GM23338 (cell line): ENCODE measurements around the gene MYOZ1. TPM values are rescaled to one million over a fixed set of nuclear protein-coding genes. Genes with fewer than 3 reads are reported as not detected.

Source experiments
- ATAC-seq: fragments of 200-7000 bp; cut with Tn5 transposase; 3 replicates; pipeline ENCODE4 v1.9.1; 2020
- DNase-seq: peaks from one replicate; pipeline ENCODE4 v3.0.0-alpha.2; 2015; ENCODE audit warnings: low spot score
- H2AFZ ChIP-seq: fragments of 200-600 bp; sonication (generic); 2 replicates; pipeline ENCODE4 v1.8.0; 2016; ENCODE audit warnings: antibody characterized with exemption, mild to moderate bottlenecking, moderate library complexity
- H3F3A ChIP-seq: fragments of 200-600 bp; sonication (generic); replicated peaks from 2 replicates; pipeline ENCODE4 v1.8.0; 2017; ENCODE audit warnings: antibody characterized with exemption, mixed run types, low read depth
- H3K27ac ChIP-seq: fragments of 200-600 bp; sonication (generic); 2 replicates; pipeline ENCODE4 v1.6.1; 2016; ENCODE audit warnings: low read depth
- H3K27me3 ChIP-seq: fragments of 200-600 bp; sonication (generic); 2 replicates; pipeline ENCODE4 v1.8.0; 2016; ENCODE audit warnings: mild to moderate bottlenecking, mixed run types, moderate library complexity; ENCODE audit not compliant: insufficient read depth
- H3K36me3 ChIP-seq: fragments of 200-600 bp; sonication (generic); 2 replicates; pipeline ENCODE4 v1.8.0; 2016; ENCODE audit warnings: mild to moderate bottlenecking; ENCODE audit not compliant: insufficient read depth
- H3K4me1 ChIP-seq: fragments of 200-600 bp; sonication (generic); 2 replicates; pipeline ENCODE4 v1.8.0; 2016; ENCODE audit warnings: mild to moderate bottlenecking, moderate library complexity; ENCODE audit not compliant: insufficient read depth
- H3K4me2 ChIP-seq: fragments of 200-600 bp; sonication (generic); 2 replicates; pipeline ENCODE4 v1.7.1; 2017; ENCODE audit warnings: mixed run types
- H3K4me3 ChIP-seq: fragments of 200-600 bp; sonication (generic); 2 replicates; pipeline ENCODE4 v1.6.1; 2016; ENCODE audit warnings: mixed run types
- H3K79me2 ChIP-seq: fragments of 200-600 bp; sonication (generic); replicated peaks from 2 replicates; pipeline ENCODE4 v1.8.0; 2017; ENCODE audit warnings: mild to moderate bottlenecking; ENCODE audit not compliant: insufficient read depth
- H3K9me2 ChIP-seq: fragments of 200-600 bp; sonication (generic); 2 replicates; pipeline ENCODE4 v1.8.0; 2017; ENCODE audit not compliant: insufficient read depth
- H4K20me1 ChIP-seq: fragments of 200-600 bp; sonication (generic); replicated peaks from 2 replicates; pipeline ENCODE4 v1.8.0; 2017; ENCODE audit warnings: mild to moderate bottlenecking; ENCODE audit not compliant: insufficient read depth
- H3K27ac Mint-ChIP-seq: 2 replicates; pipeline ENCODE4 v1.8.0; 2020; ENCODE audit warnings: inconsistent platforms, mild to moderate bottlenecking, moderate library complexity, mixed read lengths
- H3K27me3 Mint-ChIP-seq: 3 replicates; pipeline ENCODE4 v1.8.0; 2022; ENCODE audit warnings: low read depth, mild to moderate bottlenecking, moderate library complexity, mixed read lengths, inconsistent platforms; ENCODE audit not compliant: insufficient read depth, poor library complexity
- H3K36me3 Mint-ChIP-seq: 3 replicates; pipeline ENCODE4 v1.8.0; 2021; ENCODE audit warnings: low read depth, mild to moderate bottlenecking, inconsistent platforms, moderate library complexity, mixed read lengths
- H3K4me1 Mint-ChIP-seq: 3 replicates; pipeline ENCODE4 v1.8.0; 2020; ENCODE audit warnings: mild to moderate bottlenecking, inconsistent platforms, mixed read lengths
- H3K4me3 Mint-ChIP-seq: 3 replicates; pipeline ENCODE4 v1.8.0; 2021; ENCODE audit warnings: moderate library complexity, mild to moderate bottlenecking, inconsistent platforms, mixed read lengths
- H3K9me3 Mint-ChIP-seq: 3 replicates; pipeline ENCODE4 v1.8.0; 2020; ENCODE audit warnings: moderate library complexity, mild to moderate bottlenecking, inconsistent platforms, mixed read lengths
- CREB1 ChIP-seq: fragments of 250-450 bp; sonication (Bioruptor Pico); IDR thresholded peaks from 2 replicates; pipeline ENCODE4 v1.5.0; 2020; ENCODE audit warnings: low read depth, mild to moderate bottlenecking, moderate library complexity
- EZH2 ChIP-seq: fragments of 200-600 bp; sonication (generic); IDR thresholded peaks from one replicate; pipeline ENCODE4 v1.8.0; 2017; ENCODE audit warnings: antibody characterized with exemption, mild to moderate bottlenecking, low read depth; ENCODE audit not compliant: unreplicated experiment
- EZH2phosphoT487 ChIP-seq: fragments of 200-600 bp; sonication (generic); IDR thresholded peaks from one replicate; pipeline ENCODE4 v1.8.1; 2018; ENCODE audit warnings: antibody characterized with exemption; ENCODE audit not compliant: unreplicated experiment
- NANOG ChIP-seq: IDR thresholded peaks from 2 replicates; pipeline ENCODE4 v1.6.1; 2016; ENCODE audit warnings: antibody characterized with exemption, borderline replicate concordance
- POLR2AphosphoS5 ChIP-seq: IDR thresholded peaks from 2 replicates; pipeline ENCODE4 v1.6.1; 2016; ENCODE audit warnings: antibody characterized with exemption, low read depth
- polyA plus RNA-seq: library from polyadenylated mRNA; unstranded; fragments of >200 nt; fragmentation: Nextera tagmentation; extraction: Ambion mirVana; gene quantifications from 2 replicates; pipeline ENCODE4 v1.2.1, GENCODE V29; 2016
- total RNA-seq: library from RNA; depleted of rRNA; stranded (reverse); fragments of >200 nt; shearing (Covaris generic); gene quantifications from 2 replicates; pipeline ENCODE4 v1.2.3, GENCODE V29; 2014
- TF ChIP-seq, protein P1 (sequence below): fragments of 250-450 bp; sonication (Bioruptor Pico); IDR thresholded peaks from 2 replicates; pipeline ENCODE4 v1.5.0; 2020; ENCODE audit warnings: mild to moderate bottlenecking, moderate library complexity
- TF ChIP-seq, protein P2 (sequence below): IDR thresholded peaks from one replicate; pipeline ENCODE4 v1.6.1; 2018; ENCODE audit warnings: antibody characterized with exemption; ENCODE audit not compliant: unreplicated experiment

The MYOZ1 gene
- total and polyA plus RNA-seq, 2 experiments from 2014 or later: 2.4 to 2.7 TPM

DNA sequence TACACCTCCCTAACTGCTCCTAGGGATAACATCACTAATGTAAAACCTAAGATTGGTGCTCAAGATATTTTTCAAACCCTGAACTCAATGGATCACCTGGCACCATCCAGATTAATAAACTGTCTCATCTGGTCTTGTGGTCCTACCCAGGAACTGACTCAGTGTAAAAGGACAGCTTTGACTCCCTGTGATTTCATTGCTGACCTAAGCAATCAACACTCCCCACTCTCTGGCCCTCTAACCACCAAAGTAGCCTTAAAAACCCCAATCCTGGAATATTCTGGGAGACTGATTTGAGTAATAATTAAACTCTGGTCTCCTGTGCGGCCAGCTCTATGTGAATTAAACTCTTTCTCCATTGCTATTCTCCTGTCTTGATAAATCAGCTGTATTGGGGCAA, 43.9 kb downstream of the MYOZ1 start (continued):
- TF ChIP-seq, protein P1, sequence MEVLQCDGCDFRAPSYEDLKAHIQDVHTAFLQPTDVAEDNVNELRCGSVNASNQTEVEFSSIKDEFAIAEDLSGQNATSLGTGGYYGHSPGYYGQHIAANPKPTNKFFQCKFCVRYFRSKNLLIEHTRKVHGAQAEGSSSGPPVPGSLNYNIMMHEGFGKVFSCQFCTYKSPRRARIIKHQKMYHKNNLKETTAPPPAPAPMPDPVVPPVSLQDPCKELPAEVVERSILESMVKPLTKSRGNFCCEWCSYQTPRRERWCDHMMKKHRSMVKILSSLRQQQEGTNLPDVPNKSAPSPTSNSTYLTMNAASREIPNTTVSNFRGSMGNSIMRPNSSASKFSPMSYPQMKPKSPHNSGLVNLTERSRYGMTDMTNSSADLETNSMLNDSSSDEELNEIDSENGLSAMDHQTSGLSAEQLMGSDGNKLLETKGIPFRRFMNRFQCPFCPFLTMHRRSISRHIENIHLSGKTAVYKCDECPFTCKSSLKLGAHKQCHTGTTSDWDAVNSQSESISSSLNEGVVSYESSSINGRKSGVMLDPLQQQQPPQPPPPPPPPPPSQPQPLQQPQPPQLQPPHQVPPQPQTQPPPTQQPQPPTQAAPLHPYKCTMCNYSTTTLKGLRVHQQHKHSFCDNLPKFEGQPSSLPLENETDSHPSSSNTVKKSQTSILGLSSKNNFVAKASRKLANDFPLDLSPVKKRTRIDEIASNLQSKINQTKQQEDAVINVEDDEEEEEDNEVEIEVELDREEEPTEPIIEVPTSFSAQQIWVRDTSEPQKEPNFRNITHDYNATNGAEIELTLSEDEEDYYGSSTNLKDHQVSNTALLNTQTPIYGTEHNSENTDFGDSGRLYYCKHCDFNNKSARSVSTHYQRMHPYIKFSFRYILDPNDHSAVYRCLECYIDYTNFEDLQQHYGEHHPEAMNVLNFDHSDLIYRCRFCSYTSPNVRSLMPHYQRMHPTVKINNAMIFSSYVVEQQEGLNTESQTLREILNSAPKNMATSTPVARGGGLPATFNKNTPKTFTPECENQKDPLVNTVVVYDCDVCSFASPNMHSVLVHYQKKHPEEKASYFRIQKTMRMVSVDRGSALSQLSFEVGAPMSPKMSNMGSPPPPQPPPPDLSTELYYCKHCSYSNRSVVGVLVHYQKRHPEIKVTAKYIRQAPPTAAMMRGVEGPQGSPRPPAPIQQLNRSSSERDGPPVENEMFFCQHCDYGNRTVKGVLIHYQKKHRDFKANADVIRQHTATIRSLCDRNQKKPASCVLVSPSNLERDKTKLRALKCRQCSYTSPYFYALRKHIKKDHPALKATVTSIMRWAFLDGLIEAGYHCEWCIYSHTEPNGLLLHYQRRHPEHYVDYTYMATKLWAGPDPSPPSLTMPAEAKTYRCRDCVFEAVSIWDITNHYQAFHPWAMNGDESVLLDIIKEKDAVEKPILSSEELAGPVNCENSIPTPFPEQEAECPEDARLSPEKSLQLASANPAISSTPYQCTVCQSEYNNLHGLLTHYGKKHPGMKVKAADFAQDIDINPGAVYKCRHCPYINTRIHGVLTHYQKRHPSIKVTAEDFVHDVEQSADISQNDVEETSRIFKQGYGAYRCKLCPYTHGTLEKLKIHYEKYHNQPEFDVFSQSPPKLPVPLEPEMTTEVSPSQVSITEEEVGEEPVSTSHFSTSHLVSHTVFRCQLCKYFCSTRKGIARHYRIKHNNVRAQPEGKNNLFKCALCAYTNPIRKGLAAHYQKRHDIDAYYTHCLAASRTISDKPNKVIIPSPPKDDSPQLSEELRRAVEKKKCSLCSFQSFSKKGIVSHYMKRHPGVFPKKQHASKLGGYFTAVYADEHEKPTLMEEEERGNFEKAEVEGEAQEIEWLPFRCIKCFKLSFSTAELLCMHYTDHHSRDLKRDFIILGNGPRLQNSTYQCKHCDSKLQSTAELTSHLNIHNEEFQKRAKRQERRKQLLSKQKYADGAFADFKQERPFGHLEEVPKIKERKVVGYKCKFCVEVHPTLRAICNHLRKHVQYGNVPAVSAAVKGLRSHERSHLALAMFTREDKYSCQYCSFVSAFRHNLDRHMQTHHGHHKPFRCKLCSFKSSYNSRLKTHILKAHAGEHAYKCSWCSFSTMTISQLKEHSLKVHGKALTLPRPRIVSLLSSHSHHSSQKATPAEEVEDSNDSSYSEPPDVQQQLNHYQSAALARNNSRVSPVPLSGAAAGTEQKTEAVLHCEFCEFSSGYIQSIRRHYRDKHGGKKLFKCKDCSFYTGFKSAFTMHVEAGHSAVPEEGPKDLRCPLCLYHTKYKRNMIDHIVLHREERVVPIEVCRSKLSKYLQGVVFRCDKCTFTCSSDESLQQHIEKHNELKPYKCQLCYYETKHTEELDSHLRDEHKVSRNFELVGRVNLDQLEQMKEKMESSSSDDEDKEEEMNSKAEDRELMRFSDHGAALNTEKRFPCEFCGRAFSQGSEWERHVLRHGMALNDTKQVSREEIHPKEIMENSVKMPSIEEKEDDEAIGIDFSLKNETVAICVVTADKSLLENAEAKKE (CRISPR knock-in tag): no peak
- no peak for TF ChIP-seq EZH2phosphoT487
- TF ChIP-seq, protein P2, sequence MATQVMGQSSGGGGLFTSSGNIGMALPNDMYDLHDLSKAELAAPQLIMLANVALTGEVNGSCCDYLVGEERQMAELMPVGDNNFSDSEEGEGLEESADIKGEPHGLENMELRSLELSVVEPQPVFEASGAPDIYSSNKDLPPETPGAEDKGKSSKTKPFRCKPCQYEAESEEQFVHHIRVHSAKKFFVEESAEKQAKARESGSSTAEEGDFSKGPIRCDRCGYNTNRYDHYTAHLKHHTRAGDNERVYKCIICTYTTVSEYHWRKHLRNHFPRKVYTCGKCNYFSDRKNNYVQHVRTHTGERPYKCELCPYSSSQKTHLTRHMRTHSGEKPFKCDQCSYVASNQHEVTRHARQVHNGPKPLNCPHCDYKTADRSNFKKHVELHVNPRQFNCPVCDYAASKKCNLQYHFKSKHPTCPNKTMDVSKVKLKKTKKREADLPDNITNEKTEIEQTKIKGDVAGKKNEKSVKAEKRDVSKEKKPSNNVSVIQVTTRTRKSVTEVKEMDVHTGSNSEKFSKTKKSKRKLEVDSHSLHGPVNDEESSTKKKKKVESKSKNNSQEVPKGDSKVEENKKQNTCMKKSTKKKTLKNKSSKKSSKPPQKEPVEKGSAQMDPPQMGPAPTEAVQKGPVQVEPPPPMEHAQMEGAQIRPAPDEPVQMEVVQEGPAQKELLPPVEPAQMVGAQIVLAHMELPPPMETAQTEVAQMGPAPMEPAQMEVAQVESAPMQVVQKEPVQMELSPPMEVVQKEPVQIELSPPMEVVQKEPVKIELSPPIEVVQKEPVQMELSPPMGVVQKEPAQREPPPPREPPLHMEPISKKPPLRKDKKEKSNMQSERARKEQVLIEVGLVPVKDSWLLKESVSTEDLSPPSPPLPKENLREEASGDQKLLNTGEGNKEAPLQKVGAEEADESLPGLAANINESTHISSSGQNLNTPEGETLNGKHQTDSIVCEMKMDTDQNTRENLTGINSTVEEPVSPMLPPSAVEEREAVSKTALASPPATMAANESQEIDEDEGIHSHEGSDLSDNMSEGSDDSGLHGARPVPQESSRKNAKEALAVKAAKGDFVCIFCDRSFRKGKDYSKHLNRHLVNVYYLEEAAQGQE: no peak
- TF ChIP-seq CREB1: no peak

GRCh38 chr10:73593812-73594211, 47.5 kb downstream of the MYOZ1 start:
- no peaks in the 10 kb centered on the region for H3K27me3 Mint-ChIP-seq
- H3K4me1 Mint-ChIP-seq: peaks cover 39% of the 10 kb centered on the region
- no peaks in the 10 kb centered on the region for H3K36me3 Mint-ChIP-seq
- no peak overlapping the region for H3K27ac ChIP-seq
- H3K4me3 ChIP-seq: no peak overlapping the region
- no peak for TF ChIP-seq POLR2AphosphoS5
- TF ChIP-seq EZH2: no peak
- TF ChIP-seq NANOG: no peak
- H3K27me3 ChIP-seq: no peaks in the 10 kb centered on the region
- no peak overlapping the region for H3K4me2 ChIP-seq
- no peaks in the 10 kb centered on the region for H3K9me3 Mint-ChIP-seq
- DNase-seq (no peak), ATAC-seq (no peak)
- no peaks in the 10 kb centered on the region for H3K36me3 ChIP-seq
- no peak overlapping the region for H3K4me3 Mint-ChIP-seq
- no peaks in the 10 kb centered on the region for H3K9me2 ChIP-seq
- no peaks in the 10 kb centered on the region for H4K20me1 ChIP-seq
- no peak overlapping the region for H3K27ac Mint-ChIP-seq
- H2AFZ ChIP-seq: no peak overlapping the region
- peaks cover 31% of the 10 kb centered on the region for H3K4me1 ChIP-seq
- H3K79me2 ChIP-seq: peaks cover 17% of the 10 kb centered on the region
- H3F3A ChIP-seq: no peaks in the 10 kb centered on the region; the same call in 1 of the 2 replicates
